HEK293 (cell line): Measurements from ENCODE around the gene VAT1L.

ENCODE experiments used
- CTCF ChIA-PET: fragments of 350-600 bp; formaldehyde crosslinking; extraction: SDS; loops from one replicate; lab custom pipeline; 2021; ENCODE audit warnings: antibody characterized with exemption; lab: Yijun Ruan, JAX
- POLR2A ChIA-PET: fragments of 300-600 bp; formaldehyde crosslinking; extraction: SDS; loops from one replicate; lab custom pipeline; 2020; ENCODE audit warnings: antibody characterized with exemption, inconsistent platforms; lab: Yijun Ruan, JAX
- H3K27ac ChIP-seq: fragments of 200-500 bp; sonication (Bioruptor generic); 2 replicates; pipeline ENCODE4 v1.5.1; 2014; ENCODE audit warnings: low read depth, low read length, control low read depth, inconsistent platforms; ENCODE audit errors: extremely low read depth
- H3K36me3 ChIP-seq, 2 experiments: fragments of 200-500 bp in 1 of 2; sonication (Bioruptor generic) in 1 of 2; 1 replicate in 1 of 2; 2 replicates in 1 of 2; pipeline ENCODE4 v1.5.1; 2014 to 2017; ENCODE audit warnings: inconsistent platforms in 2 of 2, low read length in 2 of 2; ENCODE audit not compliant: control insufficient read depth in 2 of 2, insufficient read depth in 1 of 2
- H3K4me1 ChIP-seq: fragments of 200-500 bp; sonication (Bioruptor generic); 2 replicates; pipeline ENCODE4 v1.5.1; 2014; ENCODE audit warnings: mild to moderate bottlenecking, low read length, inconsistent platforms; ENCODE audit not compliant: control insufficient read depth, insufficient read depth
- H3K4me3 ChIP-seq: 2 replicates; pipeline ENCODE4 v1.5.1; 2011; ENCODE audit warnings: low read depth, mild to moderate bottlenecking, control low read depth, low read length, moderate library complexity
- H3K9me3 ChIP-seq: fragments of 200-500 bp; sonication (Bioruptor generic); 2 replicates; pipeline ENCODE4 v1.5.1; 2014; ENCODE audit warnings: low read depth, low read length, inconsistent platforms; ENCODE audit not compliant: control insufficient read depth, insufficient read depth
- ZBTB17 ChIP-seq: fragments of 450-650 bp; formaldehyde crosslinking; IDR thresholded peaks from 2 replicates; pipeline ENCODE4 v1.5.1; 2016; ENCODE audit warnings: missing biosample characterization, missing genetic modification characterization
- ZFP69B ChIP-seq: fragments of 450-650 bp; formaldehyde crosslinking; IDR thresholded peaks from 2 replicates; pipeline ENCODE4 v1.5.1; 2016; ENCODE audit warnings: missing biosample characterization, missing genetic modification characterization
- ZNF335 ChIP-seq: fragments of 450-650 bp; formaldehyde crosslinking; conservative IDR thresholded peaks from 2 replicates; pipeline ENCODE4 v1.5.1; 2016; ENCODE audit warnings: missing biosample characterization, missing genetic modification characterization
- ZNF510 ChIP-seq: fragments of 450-650 bp; formaldehyde crosslinking; IDR thresholded peaks from 2 replicates; pipeline ENCODE4 v1.5.1; 2018; ENCODE audit warnings: mild to moderate bottlenecking, missing genetic modification characterization, missing biosample characterization; ENCODE audit not compliant: insufficient replicate concordance
- ZNF514 ChIP-seq: fragments of 450-650 bp; formaldehyde crosslinking; IDR thresholded peaks from 2 replicates; pipeline ENCODE4 v1.5.1; 2016; ENCODE audit warnings: missing biosample characterization, missing genetic modification characterization
- ZNF529 ChIP-seq: fragments of 450-650 bp; formaldehyde crosslinking; IDR thresholded peaks from 2 replicates; pipeline ENCODE4 v1.5.1; 2017; ENCODE audit warnings: missing genetic modification characterization, missing biosample characterization; ENCODE audit not compliant: insufficient replicate concordance
- ZNF560 ChIP-seq: fragments of 450-650 bp; formaldehyde crosslinking; IDR thresholded peaks from 2 replicates; pipeline ENCODE4 v1.5.1; 2017; ENCODE audit warnings: missing biosample characterization, missing genetic modification characterization, borderline replicate concordance
- ZNF561 ChIP-seq: fragments of 450-650 bp; IDR thresholded peaks from 2 replicates; pipeline ENCODE4 v1.5.1; 2018; ENCODE audit warnings: missing biosample characterization, missing genetic modification characterization, borderline replicate concordance
- ZNF600 ChIP-seq: fragments of 450-650 bp; formaldehyde crosslinking; IDR thresholded peaks from 2 replicates; pipeline ENCODE4 v1.5.1; 2016; ENCODE audit warnings: missing biosample characterization, missing genetic modification characterization
- ZNF621 ChIP-seq: fragments of 450-650 bp; formaldehyde crosslinking; IDR thresholded peaks from 2 replicates; pipeline ENCODE4 v1.5.1; 2017; ENCODE audit warnings: missing biosample characterization, missing genetic modification characterization
- ZNF623 ChIP-seq: fragments of 450-650 bp; formaldehyde crosslinking; IDR thresholded peaks from 2 replicates; pipeline ENCODE4 v1.5.1; 2016; ENCODE audit warnings: missing biosample characterization, missing genetic modification characterization
- ZNF777 ChIP-seq: fragments of 450-650 bp; formaldehyde crosslinking; IDR thresholded peaks from 2 replicates; pipeline ENCODE4 v1.5.1; 2017; ENCODE audit warnings: missing biosample characterization, missing genetic modification characterization, borderline replicate concordance
- ZNF785 ChIP-seq: fragments of 450-650 bp; formaldehyde crosslinking; IDR thresholded peaks from 2 replicates; pipeline ENCODE4 v1.5.1; 2016; ENCODE audit warnings: missing biosample characterization, missing genetic modification characterization
- ZSCAN23 ChIP-seq: fragments of 450-650 bp; formaldehyde crosslinking; IDR thresholded peaks from 2 replicates; pipeline ENCODE4 v1.5.1; 2016; ENCODE audit warnings: missing biosample characterization, missing genetic modification characterization
- TF ChIP-seq, protein P1 (sequence below): fragments of 450-650 bp; formaldehyde crosslinking; IDR thresholded peaks from 2 replicates; pipeline ENCODE4 v1.5.1; 2016; ENCODE audit warnings: missing biosample characterization, missing genetic modification characterization
- TF ChIP-seq, protein P2 (sequence below): fragments of 450-650 bp; formaldehyde crosslinking; IDR thresholded peaks from 2 replicates; pipeline ENCODE4 v1.5.1; 2016; ENCODE audit warnings: missing biosample characterization, missing genetic modification characterization
- TF ChIP-seq, protein P3 (sequence below): fragments of 450-650 bp; formaldehyde crosslinking; IDR thresholded peaks from 2 replicates; pipeline ENCODE4; 2016; ENCODE audit warnings: missing biosample characterization, missing genetic modification characterization
- TF ChIP-seq, protein P4 (sequence below): fragments of 450-650 bp; IDR thresholded peaks from 2 replicates; pipeline ENCODE4 v1.5.1; 2018; ENCODE audit warnings: missing biosample characterization, mild to moderate bottlenecking, missing genetic modification characterization
- TF ChIP-seq, protein P5 (sequence below): fragments of 450-650 bp; formaldehyde crosslinking; IDR thresholded peaks from 2 replicates; pipeline ENCODE4 v1.5.1; 2016; ENCODE audit warnings: missing biosample characterization, missing genetic modification characterization
- TF ChIP-seq, protein P6 (sequence below): fragments of 450-650 bp; formaldehyde crosslinking; IDR thresholded peaks from 2 replicates; pipeline ENCODE4 v1.5.1; 2017; ENCODE audit warnings: missing biosample characterization, missing genetic modification characterization

The VAT1L gene

DNA sequence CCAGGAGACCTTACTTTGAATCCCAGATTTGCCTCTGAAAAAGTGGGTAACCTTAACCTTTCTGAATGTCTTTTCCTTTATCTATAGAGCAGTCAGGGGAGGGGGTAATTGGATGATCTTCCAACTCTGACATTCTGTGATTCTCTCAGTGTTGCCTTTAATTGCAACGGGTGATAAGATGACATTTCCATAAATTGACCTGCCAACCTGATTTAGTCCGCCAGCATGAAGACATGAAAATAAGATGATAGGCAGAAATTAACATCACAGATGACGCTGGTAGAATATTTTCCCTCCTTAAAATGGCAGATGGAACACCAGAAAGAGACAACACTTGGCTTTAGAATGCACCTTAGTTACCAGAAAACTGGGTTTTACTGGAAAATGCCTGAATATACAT is 72.6 kb downstream of the VAT1L start:
- Histone ChIP-seq H3K36me3 (no peaks in the 10 kb centered on the region), H3K9me3 (no peaks in the 10 kb centered on the region), H3K4me1 (no peaks in the 10 kb centered on the region), H3K4me3 (no peak overlapping the region), H3K27ac (no peak overlapping the region)
- no peak for TF ChIP-seq ZNF529 (tag by site-specific recombination)
- TF ChIP-seq, protein P1, sequence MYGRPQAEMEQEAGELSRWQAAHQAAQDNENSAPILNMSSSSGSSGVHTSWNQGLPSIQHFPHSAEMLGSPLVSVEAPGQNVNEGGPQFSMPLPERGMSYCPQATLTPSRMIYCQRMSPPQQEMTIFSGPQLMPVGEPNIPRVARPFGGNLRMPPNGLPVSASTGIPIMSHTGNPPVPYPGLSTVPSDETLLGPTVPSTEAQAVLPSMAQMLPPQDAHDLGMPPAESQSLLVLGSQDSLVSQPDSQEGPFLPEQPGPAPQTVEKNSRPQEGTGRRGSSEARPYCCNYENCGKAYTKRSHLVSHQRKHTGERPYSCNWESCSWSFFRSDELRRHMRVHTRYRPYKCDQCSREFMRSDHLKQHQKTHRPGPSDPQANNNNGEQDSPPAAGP, result no peak
- no peak for TF ChIP-seq ZNF510 (tag by site-specific recombination)
- TF ChIP-seq ZNF600 (tag by site-specific recombination), result no peak
- no peak for TF ChIP-seq ZNF623
- TF ChIP-seq, protein P2, sequence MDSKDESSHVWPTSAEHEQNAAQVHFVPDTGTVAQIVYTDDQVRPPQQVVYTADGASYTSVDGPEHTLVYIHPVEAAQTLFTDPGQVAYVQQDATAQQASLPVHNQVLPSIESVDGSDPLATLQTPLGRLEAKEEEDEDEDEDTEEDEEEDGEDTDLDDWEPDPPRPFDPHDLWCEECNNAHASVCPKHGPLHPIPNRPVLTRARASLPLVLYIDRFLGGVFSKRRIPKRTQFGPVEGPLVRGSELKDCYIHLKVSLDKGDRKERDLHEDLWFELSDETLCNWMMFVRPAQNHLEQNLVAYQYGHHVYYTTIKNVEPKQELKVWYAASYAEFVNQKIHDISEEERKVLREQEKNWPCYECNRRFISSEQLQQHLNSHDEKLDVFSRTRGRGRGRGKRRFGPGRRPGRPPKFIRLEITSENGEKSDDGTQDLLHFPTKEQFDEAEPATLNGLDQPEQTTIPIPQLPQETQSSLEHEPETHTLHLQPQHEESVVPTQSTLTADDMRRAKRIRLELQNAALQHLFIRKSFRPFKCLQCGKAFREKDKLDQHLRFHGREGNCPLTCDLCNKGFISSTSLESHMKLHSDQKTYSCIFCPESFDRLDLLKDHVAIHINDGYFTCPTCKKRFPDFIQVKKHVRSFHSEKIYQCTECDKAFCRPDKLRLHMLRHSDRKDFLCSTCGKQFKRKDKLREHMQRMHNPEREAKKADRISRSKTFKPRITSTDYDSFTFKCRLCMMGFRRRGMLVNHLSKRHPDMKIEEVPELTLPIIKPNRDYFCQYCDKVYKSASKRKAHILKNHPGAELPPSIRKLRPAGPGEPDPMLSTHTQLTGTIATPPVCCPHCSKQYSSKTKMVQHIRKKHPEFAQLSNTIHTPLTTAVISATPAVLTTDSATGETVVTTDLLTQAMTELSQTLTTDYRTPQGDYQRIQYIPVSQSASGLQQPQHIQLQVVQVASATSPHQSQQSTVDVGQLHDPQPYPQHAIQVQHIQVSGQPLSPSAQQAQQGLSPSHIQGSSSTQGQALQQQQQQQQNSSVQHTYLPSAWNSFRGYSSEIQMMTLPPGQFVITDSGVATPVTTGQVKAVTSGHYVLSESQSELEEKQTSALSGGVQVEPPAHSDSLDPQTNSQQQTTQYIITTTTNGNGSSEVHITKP (tag by site-specific recombination), result no peak
- ChIA-PET POLR2A (no interaction called here), CTCF (no interaction called here)

DNA sequence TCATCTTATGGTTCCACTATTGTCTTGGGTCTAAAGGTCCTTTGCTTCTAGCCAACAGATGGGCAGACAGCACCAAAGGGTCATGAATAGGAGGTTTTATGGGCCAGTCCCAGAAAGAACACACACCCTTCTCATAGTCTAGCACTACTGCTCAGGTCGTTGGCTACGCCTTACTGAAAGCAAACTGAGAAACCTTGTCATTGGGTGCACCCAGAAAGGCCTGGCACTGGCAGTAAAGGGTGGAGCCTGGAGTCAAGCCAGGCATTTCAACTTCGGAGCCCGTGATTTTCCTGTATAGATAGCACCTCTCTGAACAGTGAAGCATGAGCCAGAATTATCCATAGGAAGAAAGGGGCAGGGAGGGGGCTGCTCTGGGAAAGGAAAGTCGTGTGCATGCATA is 74.9 kb downstream of the VAT1L start:
- POLR2A ChIA-PET, result no interaction called here
- TF ChIP-seq ZFP69B (tag by site-specific recombination) (no peak), ZNF621 (tag by site-specific recombination) (no peak), ZNF561 (no peak), ZNF514 (tag by site-specific recombination) (no peak), ZNF785 (tag by site-specific recombination) (no peak), ZNF777 (tag by site-specific recombination) (no peak), ZNF560 (tag by site-specific recombination) (no peak), ZNF335 (tag by site-specific recombination) (no peak), ZSCAN23 (tag by site-specific recombination) (no peak), ZBTB17 (no peak)
- TF ChIP-seq, protein P3, sequence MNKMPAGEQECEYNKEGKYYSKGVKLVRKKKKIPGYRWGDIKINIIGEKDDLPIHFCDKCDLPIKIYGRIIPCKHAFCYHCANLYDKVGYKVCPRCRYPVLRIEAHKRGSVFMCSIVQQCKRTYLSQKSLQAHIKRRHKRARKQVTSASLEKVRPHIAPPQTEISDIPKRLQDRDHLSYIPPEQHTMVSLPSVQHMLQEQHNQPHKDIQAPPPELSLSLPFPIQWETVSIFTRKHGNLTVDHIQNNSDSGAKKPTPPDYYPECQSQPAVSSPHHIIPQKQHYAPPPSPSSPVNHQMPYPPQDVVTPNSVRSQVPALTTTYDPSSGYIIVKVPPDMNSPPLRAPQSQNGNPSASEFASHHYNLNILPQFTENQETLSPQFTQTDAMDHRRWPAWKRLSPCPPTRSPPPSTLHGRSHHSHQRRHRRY (tag by site-specific recombination), result no peak
- TF ChIP-seq, protein P4, sequence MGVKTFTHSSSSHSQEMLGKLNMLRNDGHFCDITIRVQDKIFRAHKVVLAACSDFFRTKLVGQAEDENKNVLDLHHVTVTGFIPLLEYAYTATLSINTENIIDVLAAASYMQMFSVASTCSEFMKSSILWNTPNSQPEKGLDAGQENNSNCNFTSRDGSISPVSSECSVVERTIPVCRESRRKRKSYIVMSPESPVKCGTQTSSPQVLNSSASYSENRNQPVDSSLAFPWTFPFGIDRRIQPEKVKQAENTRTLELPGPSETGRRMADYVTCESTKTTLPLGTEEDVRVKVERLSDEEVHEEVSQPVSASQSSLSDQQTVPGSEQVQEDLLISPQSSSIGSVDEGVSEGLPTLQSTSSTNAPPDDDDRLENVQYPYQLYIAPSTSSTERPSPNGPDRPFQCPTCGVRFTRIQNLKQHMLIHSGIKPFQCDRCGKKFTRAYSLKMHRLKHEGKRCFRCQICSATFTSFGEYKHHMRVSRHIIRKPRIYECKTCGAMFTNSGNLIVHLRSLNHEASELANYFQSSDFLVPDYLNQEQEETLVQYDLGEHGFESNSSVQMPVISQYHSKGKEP, result no peak
- TF ChIP-seq, protein P5, sequence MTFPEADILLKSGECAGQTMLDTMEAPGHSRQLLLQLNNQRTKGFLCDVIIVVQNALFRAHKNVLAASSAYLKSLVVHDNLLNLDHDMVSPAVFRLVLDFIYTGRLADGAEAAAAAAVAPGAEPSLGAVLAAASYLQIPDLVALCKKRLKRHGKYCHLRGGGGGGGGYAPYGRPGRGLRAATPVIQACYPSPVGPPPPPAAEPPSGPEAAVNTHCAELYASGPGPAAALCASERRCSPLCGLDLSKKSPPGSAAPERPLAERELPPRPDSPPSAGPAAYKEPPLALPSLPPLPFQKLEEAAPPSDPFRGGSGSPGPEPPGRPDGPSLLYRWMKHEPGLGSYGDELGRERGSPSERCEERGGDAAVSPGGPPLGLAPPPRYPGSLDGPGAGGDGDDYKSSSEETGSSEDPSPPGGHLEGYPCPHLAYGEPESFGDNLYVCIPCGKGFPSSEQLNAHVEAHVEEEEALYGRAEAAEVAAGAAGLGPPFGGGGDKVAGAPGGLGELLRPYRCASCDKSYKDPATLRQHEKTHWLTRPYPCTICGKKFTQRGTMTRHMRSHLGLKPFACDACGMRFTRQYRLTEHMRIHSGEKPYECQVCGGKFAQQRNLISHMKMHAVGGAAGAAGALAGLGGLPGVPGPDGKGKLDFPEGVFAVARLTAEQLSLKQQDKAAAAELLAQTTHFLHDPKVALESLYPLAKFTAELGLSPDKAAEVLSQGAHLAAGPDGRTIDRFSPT, result no peak
- TF ChIP-seq, protein P6, sequence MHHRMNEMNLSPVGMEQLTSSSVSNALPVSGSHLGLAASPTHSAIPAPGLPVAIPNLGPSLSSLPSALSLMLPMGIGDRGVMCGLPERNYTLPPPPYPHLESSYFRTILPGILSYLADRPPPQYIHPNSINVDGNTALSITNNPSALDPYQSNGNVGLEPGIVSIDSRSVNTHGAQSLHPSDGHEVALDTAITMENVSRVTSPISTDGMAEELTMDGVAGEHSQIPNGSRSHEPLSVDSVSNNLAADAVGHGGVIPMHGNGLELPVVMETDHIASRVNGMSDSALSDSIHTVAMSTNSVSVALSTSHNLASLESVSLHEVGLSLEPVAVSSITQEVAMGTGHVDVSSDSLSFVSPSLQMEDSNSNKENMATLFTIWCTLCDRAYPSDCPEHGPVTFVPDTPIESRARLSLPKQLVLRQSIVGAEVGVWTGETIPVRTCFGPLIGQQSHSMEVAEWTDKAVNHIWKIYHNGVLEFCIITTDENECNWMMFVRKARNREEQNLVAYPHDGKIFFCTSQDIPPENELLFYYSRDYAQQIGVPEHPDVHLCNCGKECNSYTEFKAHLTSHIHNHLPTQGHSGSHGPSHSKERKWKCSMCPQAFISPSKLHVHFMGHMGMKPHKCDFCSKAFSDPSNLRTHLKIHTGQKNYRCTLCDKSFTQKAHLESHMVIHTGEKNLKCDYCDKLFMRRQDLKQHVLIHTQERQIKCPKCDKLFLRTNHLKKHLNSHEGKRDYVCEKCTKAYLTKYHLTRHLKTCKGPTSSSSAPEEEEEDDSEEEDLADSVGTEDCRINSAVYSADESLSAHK, result no peak

More for the DNA sequence above, 74.9 kb downstream of the VAT1L start:
- H3K4me1 ChIP-seq, result no peaks in the 10 kb centered on the region
- CTCF ChIA-PET, result no interaction called here
- H3K36me3 ChIP-seq, result no peaks in the 10 kb centered on the region
- no peaks in the 10 kb centered on the region for H3K9me3 ChIP-seq
- H3K27ac ChIP-seq, result no peak overlapping the region
- no peak overlapping the region for H3K4me3 ChIP-seq
